Uterus (tissue), 2 donors: Measurements from ENCODE around the gene PYCARD.

ENCODE experiments used
- CTCF ChIP-seq, 4 experiments: fragments of 200-600 bp in 2 of 4; fragments of 450-650 bp in 2 of 4; sonication (generic) in 2 of 4; IDR thresholded peaks; one replicate each; pipeline ENCODE4 v1.5.1; 2016 to 2019; ENCODE audit warnings: antibody characterized with exemption in 4 of 4, mild to moderate bottlenecking in 2 of 4, moderate library complexity in 1 of 4
- POLR2A ChIP-seq, 2 donors: fragments of 450-650 bp; IDR thresholded peaks; one replicate each; pipeline ENCODE4 v1.6.1; 2016; ENCODE audit warnings: antibody characterized with exemption in 2 of 2, mild to moderate bottlenecking in 1 of 2, moderate library complexity in 1 of 2

GRCh38 chr16:31213877-31214707 lies 11.5 kb upstream of the PYCARD start, which contains the start of gene TRIM72:
- TF ChIP-seq CTCF (IDR thresholded peaks at IDR 0.05) (no peak), POLR2A (IDR thresholded peaks at IDR 0.05) (no peak)
